Measurements from ENCODE around the gene LHX1. TPM values are rescaled to one million over a fixed set of nuclear protein-coding genes. Genes with fewer than 3 reads are reported as not detected.

Gene LHX1
- total RNA-seq, 1 experiment from 2014 or later, result 0.35 TPM

DNA sequence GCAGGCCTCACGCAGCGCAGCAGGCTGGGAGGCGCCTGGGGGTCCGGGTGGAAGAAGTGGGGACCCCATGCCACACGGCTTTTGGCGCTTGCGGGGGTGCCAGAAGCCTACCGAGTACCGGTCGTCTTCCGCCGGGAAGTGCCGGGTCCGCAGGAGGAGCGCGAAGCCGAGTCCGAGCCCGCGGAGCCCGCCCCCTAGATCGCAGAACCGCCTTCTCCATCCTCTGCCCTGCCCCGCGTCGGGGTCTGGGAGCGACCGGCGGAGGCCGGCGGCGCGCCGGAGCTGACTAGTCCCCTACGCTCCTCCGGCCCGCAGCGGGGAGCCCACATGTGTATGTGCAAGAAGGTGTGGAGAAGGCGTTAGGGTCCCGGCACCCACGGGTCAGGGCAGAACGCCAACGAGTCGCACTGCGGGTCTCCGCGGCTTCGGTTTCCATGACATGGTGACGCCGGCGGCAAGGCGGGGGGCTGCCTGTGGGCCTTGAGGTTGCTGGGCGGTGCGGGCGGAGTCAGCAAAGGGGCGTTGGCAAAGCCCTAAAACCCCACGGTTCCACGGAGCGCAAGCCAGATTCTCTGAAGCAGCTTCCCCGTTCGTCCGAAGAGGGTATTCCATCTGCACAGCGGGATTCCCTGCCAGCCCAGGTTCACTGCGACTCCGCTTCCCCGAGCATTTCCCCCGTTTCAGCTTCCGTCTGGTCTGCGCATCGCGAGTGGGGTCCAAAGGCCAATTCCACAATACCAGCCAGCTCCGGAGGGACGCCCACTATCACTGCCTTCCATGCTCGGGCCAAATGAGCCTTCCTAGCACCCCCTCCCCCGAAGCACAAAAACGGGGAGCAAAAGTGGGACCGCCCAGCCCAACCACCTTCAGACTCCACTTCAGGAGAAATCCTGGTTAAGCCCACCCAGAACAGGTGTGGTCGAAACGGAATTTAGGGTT is 2.3 kb upstream of the LHX1 start:
- TF ChIP-seq, protein P1, sequence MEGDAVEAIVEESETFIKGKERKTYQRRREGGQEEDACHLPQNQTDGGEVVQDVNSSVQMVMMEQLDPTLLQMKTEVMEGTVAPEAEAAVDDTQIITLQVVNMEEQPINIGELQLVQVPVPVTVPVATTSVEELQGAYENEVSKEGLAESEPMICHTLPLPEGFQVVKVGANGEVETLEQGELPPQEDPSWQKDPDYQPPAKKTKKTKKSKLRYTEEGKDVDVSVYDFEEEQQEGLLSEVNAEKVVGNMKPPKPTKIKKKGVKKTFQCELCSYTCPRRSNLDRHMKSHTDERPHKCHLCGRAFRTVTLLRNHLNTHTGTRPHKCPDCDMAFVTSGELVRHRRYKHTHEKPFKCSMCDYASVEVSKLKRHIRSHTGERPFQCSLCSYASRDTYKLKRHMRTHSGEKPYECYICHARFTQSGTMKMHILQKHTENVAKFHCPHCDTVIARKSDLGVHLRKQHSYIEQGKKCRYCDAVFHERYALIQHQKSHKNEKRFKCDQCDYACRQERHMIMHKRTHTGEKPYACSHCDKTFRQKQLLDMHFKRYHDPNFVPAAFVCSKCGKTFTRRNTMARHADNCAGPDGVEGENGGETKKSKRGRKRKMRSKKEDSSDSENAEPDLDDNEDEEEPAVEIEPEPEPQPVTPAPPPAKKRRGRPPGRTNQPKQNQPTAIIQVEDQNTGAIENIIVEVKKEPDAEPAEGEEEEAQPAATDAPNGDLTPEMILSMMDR (IDR thresholded peaks at IDR 0.05; ENCODE audit: unreplicated experiment), result no peak
- Mint-ChIP-seq H3K4me3 (ENCODE audit: low read depth, unreplicated experiment) (peak overlapping the region; percentile 74), H3K36me3 (ENCODE audit: insufficient read depth, unreplicated experiment) (peaks cover 18% of the 10 kb centered on the region), H3K4me1 (ENCODE audit: low read depth, unreplicated experiment) (peaks cover 56% of the 10 kb centered on the region), H3K9me3 (ENCODE audit: low read depth, unreplicated experiment) (no peaks in the 10 kb centered on the region), H3K27me3 (ENCODE audit: unreplicated experiment) (peaks cover 100% of the 10 kb centered on the region), H3K27ac (ENCODE audit: unreplicated experiment) (peak overlapping the region; percentile 4)
- no TSS peak for BruUV-seq (replicated peaks)
- intact Hi-C loops (cut with micrococcal nuclease; ENCODE audit: unreplicated experiment), result no loop called here
- CTCF ChIA-PET, result interaction anchor here (0.9 kb wide), 1 partner anchor 14 kb away, joined by 3 read pairs; no protein-coding TSS in a partner anchor
- peak; percentile 50 for DNase-seq

GRCh38 chr17:36935671-36936454 is 1.4 kb upstream of the LHX1 start:
- peaks cover 18% of the 10 kb centered on the region for H3K36me3 Mint-ChIP-seq (ENCODE audit: insufficient read depth, unreplicated experiment)
- peak overlapping the region; percentile 4 for H3K27ac Mint-ChIP-seq (ENCODE audit: unreplicated experiment)
- H3K4me1 Mint-ChIP-seq (ENCODE audit: low read depth, unreplicated experiment), result peaks cover 56% of the 10 kb centered on the region
- CTCF ChIA-PET, result interaction anchor here (0.9 kb wide), 1 partner anchor 15 kb away, joined by 3 read pairs; no protein-coding TSS in a partner anchor
- TF ChIP-seq, protein P1 (IDR thresholded peaks at IDR 0.05; ENCODE audit: unreplicated experiment), result no peak
- no peaks in the 10 kb centered on the region for H3K9me3 Mint-ChIP-seq (ENCODE audit: low read depth, unreplicated experiment)
- no TSS peak for BruUV-seq (replicated peaks)
- peaks cover 100% of the 10 kb centered on the region for H3K27me3 Mint-ChIP-seq (ENCODE audit: unreplicated experiment)
- peak overlapping the region; percentile 74 for H3K4me3 Mint-ChIP-seq (ENCODE audit: low read depth, unreplicated experiment)
- peak; percentile 72 for DNase-seq
- intact Hi-C loops (cut with micrococcal nuclease; ENCODE audit: unreplicated experiment), result no loop called here

- Mint-ChIP-seq H3K27ac (ENCODE audit: unreplicated experiment) (no peak overlapping the region), H3K27me3 (ENCODE audit: unreplicated experiment) (peaks cover 100% of the 10 kb centered on the region), H3K4me1 (ENCODE audit: low read depth, unreplicated experiment) (peaks cover 56% of the 10 kb centered on the region), H3K4me3 (ENCODE audit: low read depth, unreplicated experiment) (peak overlapping the region; percentile 74), H3K36me3 (ENCODE audit: insufficient read depth, unreplicated experiment) (peaks cover 18% of the 10 kb centered on the region), H3K9me3 (ENCODE audit: low read depth, unreplicated experiment) (no peaks in the 10 kb centered on the region)
- DNase-seq, result no peak
- CTCF ChIA-PET, result no interaction called here
- TF ChIP-seq, protein P1 (IDR thresholded peaks at IDR 0.05; ENCODE audit: unreplicated experiment), result no peak
- BruUV-seq (replicated peaks), result no TSS peak
- intact Hi-C loops (cut with micrococcal nuclease; ENCODE audit: unreplicated experiment), result no loop called here
These were observed 747 bp upstream of the LHX1 start for GRCh38 chr17:36936455-36937000.

- H3K4me1 Mint-ChIP-seq (ENCODE audit: low read depth, unreplicated experiment), result peaks cover 43% of the 10 kb centered on the region
- no peaks in the 10 kb centered on the region for H3K9me3 Mint-ChIP-seq (ENCODE audit: low read depth, unreplicated experiment)
- TF ChIP-seq, protein P1 (IDR thresholded peaks at IDR 0.05; ENCODE audit: unreplicated experiment), result no peak
- BruUV-seq (replicated peaks), result no TSS peak
- peaks cover 91% of the 10 kb centered on the region for H3K27me3 Mint-ChIP-seq (ENCODE audit: unreplicated experiment)
- CTCF ChIA-PET, result interaction anchor here (0.7 to 1.6 kb wide), 3 partner anchors 11 to 14 kb away, joined by 4 to 9 read pairs (median 6); partner anchors contain the start of gene AATF
- no peak overlapping the region for H3K27ac Mint-ChIP-seq (ENCODE audit: unreplicated experiment)
- peaks cover 18% of the 10 kb centered on the region for H3K36me3 Mint-ChIP-seq (ENCODE audit: insufficient read depth, unreplicated experiment)
- intact Hi-C loops (cut with micrococcal nuclease; ENCODE audit: unreplicated experiment), result no loop called here
- peak; percentile 58 for DNase-seq
- peak overlapping the region; percentile 74 for H3K4me3 Mint-ChIP-seq (ENCODE audit: low read depth, unreplicated experiment)
These were observed 787 bp downstream of the LHX1 start for GRCh38 chr17:36937959-36938565.

Data from Calu3 (cell line).